Measurements from ENCODE around the gene LRRC4. TPM values are rescaled to one million over a fixed set of nuclear protein-coding genes. Genes with fewer than 3 reads are reported as not detected.

The LRRC4 gene
- total RNA-seq, 2 donors from 2014 or later = 1.5 TPM

GRCh38 chr7:128053991-128054390, 22.8 kb upstream of the LRRC4 start:
- TF ChIP-seq, protein P1, sequence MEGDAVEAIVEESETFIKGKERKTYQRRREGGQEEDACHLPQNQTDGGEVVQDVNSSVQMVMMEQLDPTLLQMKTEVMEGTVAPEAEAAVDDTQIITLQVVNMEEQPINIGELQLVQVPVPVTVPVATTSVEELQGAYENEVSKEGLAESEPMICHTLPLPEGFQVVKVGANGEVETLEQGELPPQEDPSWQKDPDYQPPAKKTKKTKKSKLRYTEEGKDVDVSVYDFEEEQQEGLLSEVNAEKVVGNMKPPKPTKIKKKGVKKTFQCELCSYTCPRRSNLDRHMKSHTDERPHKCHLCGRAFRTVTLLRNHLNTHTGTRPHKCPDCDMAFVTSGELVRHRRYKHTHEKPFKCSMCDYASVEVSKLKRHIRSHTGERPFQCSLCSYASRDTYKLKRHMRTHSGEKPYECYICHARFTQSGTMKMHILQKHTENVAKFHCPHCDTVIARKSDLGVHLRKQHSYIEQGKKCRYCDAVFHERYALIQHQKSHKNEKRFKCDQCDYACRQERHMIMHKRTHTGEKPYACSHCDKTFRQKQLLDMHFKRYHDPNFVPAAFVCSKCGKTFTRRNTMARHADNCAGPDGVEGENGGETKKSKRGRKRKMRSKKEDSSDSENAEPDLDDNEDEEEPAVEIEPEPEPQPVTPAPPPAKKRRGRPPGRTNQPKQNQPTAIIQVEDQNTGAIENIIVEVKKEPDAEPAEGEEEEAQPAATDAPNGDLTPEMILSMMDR (conservative IDR thresholded peaks at IDR 0.05) = peak; percentile 47
- H3K9me3 Mint-ChIP-seq = no peaks in the 10 kb centered on the region
- Histone ChIP-seq H3K4me3 (ENCODE audit: low read length) (no peak overlapping the region), H3K36me3 (ENCODE audit: control insufficient read depth, insufficient read depth, low read length) (peaks cover 6% of the 10 kb centered on the region), H3K27me3 (ENCODE audit: control insufficient read depth, insufficient read depth, low read length, poor library complexity, severe bottlenecking) (no peaks in the 10 kb centered on the region), H3K9me3 (ENCODE audit: control insufficient read depth, low read length) (no peaks in the 10 kb centered on the region), H3K4me1 (ENCODE audit: control insufficient read depth, insufficient read depth, low read length) (no peaks in the 10 kb centered on the region), H3K9ac (ENCODE audit: extremely low read depth, low read length, poor library complexity, severe bottlenecking) (no peak overlapping the region), H3K27ac (ENCODE audit: low read depth, low read length) (no peak overlapping the region)
- H3K36me3 Mint-ChIP-seq (ENCODE audit: low read depth) = no peaks in the 10 kb centered on the region
- no peaks in the 10 kb centered on the region for H3K4me1 Mint-ChIP-seq
- WGBS, 2 experiments (ENCODE audit: insufficient coverage in 1 of 2, insufficient read length in 1 of 2) = 95 to 97% methylated on average over 5 of the region's 5 CpGs
- no peak overlapping the region for H3K27ac Mint-ChIP-seq
- H3K27me3 Mint-ChIP-seq (ENCODE audit: insufficient read depth) = no peaks in the 10 kb centered on the region
- no peak overlapping the region for H3K4me3 Mint-ChIP-seq
- DNase-seq = no peak

GRCh38 chr7:128053023-128053422, 21.8 kb upstream of the LRRC4 start:
- no peak overlapping the region for H3K4me3 Mint-ChIP-seq
- H3K36me3 Mint-ChIP-seq (ENCODE audit: low read depth) = no peaks in the 10 kb centered on the region
- TF ChIP-seq, protein P1 (conservative IDR thresholded peaks at IDR 0.05) = no peak
- no peak overlapping the region for H3K27ac Mint-ChIP-seq
- no peaks in the 10 kb centered on the region for H3K4me1 Mint-ChIP-seq
- H3K27me3 ChIP-seq (ENCODE audit: control insufficient read depth, insufficient read depth, low read length, poor library complexity, severe bottlenecking) = no peaks in the 10 kb centered on the region
- no peaks in the 10 kb centered on the region for H3K9me3 Mint-ChIP-seq
- H3K36me3 ChIP-seq (ENCODE audit: control insufficient read depth, insufficient read depth, low read length) = peaks cover 6% of the 10 kb centered on the region
- no peak overlapping the region for H3K27ac ChIP-seq (ENCODE audit: low read depth, low read length)
- no peaks in the 10 kb centered on the region for H3K4me1 ChIP-seq (ENCODE audit: control insufficient read depth, insufficient read depth, low read length)
- no peak for DNase-seq
- no peaks in the 10 kb centered on the region for H3K27me3 Mint-ChIP-seq (ENCODE audit: insufficient read depth)
- H3K4me3 ChIP-seq (ENCODE audit: low read length) = no peak overlapping the region
- no peaks in the 10 kb centered on the region for H3K9me3 ChIP-seq (ENCODE audit: control insufficient read depth, low read length)
- H3K9ac ChIP-seq (ENCODE audit: extremely low read depth, low read length, poor library complexity, severe bottlenecking) = no peak overlapping the region

- no peak overlapping the region for H3K4me3 Mint-ChIP-seq
- TF ChIP-seq, protein P1 (conservative IDR thresholded peaks at IDR 0.05) = no peak
- H3K9me3 Mint-ChIP-seq = no peaks in the 10 kb centered on the region
- H3K4me1 Mint-ChIP-seq = no peaks in the 10 kb centered on the region
- H3K27ac Mint-ChIP-seq = no peak overlapping the region
- no peaks in the 10 kb centered on the region for H3K9me3 ChIP-seq (ENCODE audit: control insufficient read depth, low read length)
- no peaks in the 10 kb centered on the region for H3K27me3 ChIP-seq (ENCODE audit: control insufficient read depth, insufficient read depth, low read length, poor library complexity, severe bottlenecking)
- H3K27ac ChIP-seq (ENCODE audit: low read depth, low read length) = no peak overlapping the region
- no peak for DNase-seq
- no peak overlapping the region for H3K4me3 ChIP-seq (ENCODE audit: low read length)
- H3K36me3 ChIP-seq (ENCODE audit: control insufficient read depth, insufficient read depth, low read length) = peaks cover 6% of the 10 kb centered on the region
- H3K27me3 Mint-ChIP-seq (ENCODE audit: insufficient read depth) = no peaks in the 10 kb centered on the region
- H3K9ac ChIP-seq (ENCODE audit: extremely low read depth, low read length, poor library complexity, severe bottlenecking) = no peak overlapping the region
- H3K4me1 ChIP-seq (ENCODE audit: control insufficient read depth, insufficient read depth, low read length) = no peaks in the 10 kb centered on the region
- WGBS, 2 experiments (ENCODE audit: insufficient coverage in 1 of 2, insufficient read length in 1 of 2) = 92 to 97% methylated on average over 7 to 9 of the region's 9 CpGs
- no peaks in the 10 kb centered on the region for H3K36me3 Mint-ChIP-seq (ENCODE audit: low read depth)
Measured at GRCh38 chr7:128052404-128052803, 21.2 kb upstream of the LRRC4 start.
